Stimulated activated CD4-positive, alpha-beta T cell treated with anti-CD3 and anti-CD28 coated beads, Interleukin-12 subunit alpha, Interleukin-12 subunit beta, amount 100 ng/mL, for 4 hours (primary cell): Measurements from ENCODE around the gene SSBP3.

Experiments
- DNase-seq: peaks from one replicate; pipeline ENCODE4 v3.0.0-alpha.2; 2020

The SSBP3 gene

DNA sequence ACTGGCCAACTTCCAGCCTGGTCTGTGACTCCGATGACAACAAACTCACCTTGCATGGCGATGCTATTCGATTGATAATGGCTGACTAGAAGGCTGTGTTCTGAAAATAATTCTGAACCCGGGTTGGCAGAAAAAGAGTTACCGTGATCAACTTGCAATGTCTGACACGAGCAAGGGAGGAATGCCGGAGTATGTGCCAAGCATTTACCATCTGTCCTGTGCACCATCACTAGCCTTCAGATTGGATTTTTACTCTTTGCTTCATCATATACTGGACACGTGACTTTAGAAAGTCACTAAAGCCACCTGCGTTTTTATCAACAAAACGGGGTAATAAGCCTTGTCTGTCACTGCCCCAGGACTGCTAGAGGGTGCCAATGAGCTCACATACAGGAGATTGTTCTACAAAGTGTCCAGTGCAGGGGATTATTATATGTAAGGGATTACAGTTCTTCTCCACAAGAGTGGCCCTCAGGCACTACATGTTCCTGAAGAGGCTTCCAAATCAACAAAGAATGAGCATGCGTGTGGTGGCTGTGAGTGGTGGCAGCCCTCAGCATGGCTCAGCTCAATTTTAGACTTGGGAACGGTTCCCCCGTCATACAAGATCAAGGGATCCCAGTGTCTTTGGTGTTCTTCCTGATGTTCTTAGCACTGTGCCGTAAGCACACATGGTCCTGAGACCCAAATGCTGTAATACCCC is 35.8 kb downstream of the SSBP3 start:
- DNase-seq = no peak

DNA sequence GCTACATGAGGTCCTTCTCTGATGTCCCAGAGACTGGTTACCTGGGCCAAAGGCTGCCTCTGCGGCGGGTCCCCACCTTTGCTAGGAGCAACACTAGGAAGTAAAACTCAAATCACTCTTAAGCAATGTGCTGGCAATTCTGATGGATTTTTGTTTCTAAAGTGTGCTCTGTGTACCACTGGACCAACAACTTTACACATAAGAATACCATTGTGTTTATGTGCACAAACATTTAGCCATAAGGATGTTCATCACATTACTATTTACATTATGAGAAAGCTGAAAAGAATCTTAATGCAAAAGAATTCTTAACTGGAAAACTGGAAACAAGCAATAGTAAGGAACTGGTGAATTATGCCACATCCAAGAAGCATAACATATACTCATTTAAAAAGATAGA is 38.6 kb downstream of the SSBP3 start:
- no peak for DNase-seq

DNA sequence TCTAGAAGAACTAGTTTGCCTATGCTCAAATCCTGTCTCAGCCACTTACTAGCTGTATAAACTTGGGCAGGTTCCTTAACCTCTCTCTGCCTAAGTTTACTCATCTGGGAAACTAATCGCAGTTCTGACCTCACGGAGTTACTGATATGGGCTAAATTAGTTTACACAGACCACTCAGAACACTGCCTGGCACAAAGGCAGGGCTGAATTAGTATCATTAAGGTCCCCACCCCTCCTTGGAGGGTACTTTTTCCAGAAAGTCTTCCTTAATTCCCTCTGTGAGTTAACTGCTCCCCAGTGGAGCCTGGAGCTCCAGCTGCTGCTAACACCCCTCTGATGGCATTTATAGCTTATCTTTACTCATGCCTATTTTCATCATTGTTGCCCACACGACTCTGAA is 40.3 kb downstream of the SSBP3 start:
- DNase-seq = no peak

DNA sequence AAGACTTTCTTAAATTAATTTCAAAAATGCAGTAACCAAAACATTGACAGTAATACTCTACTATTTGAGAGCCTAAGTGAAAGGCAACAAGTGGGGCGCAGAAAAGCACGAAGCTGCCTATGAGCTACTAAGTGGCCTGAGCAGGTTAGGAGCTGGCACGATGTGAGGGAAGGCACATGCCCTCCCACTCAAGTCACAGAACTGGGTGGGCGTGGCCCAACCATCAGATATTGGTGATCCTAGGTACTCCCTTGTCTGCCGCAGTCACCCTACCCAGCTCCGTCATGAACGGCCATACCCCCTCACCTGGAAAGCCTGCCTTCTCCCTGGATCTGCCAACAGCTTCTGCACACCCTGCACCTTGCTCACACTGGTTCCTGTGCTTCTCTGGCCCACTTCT is 40.8 kb downstream of the SSBP3 start:
- DNase-seq = no peak

DNA sequence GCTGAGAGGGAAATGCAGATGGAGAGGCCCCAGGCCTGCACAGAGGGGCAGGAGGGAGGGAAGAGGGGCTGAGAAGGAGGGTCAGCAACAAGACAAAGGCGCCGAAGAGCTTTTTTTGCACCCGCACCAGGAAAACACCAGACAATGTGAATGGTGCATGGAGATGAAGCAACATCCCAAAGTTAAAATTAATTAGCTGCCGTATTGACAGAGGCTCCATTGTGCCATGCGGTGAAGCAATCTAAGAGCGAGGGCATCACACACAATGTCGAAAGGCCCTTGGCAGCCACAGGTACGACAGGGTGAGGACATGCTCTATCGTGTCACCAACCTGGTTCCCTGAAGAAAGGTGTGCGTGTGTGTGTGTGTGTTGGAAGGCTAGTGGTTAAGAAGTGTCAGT is 41.2 kb downstream of the SSBP3 start:
- no peak for DNase-seq

DNA sequence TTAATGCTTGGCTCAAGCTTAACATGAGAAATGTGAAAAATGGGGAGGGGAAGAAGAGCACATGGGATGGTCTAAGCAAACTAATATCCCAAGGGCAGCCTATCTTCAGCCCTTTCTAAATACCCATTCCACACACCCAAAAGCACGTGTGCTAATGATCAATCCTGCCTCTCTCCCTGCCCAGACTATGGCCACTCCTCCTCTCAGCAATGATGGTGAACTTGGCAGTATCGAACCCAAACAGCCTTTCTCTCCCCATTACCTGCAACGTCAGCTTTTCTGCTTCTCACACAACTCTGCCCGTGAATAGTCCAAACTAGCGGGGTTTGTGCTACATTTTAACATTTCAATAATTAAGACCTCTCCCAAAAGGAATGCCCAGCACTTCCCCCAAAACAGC is 41.6 kb downstream of the SSBP3 start:
- DNase-seq = no peak

DNA sequence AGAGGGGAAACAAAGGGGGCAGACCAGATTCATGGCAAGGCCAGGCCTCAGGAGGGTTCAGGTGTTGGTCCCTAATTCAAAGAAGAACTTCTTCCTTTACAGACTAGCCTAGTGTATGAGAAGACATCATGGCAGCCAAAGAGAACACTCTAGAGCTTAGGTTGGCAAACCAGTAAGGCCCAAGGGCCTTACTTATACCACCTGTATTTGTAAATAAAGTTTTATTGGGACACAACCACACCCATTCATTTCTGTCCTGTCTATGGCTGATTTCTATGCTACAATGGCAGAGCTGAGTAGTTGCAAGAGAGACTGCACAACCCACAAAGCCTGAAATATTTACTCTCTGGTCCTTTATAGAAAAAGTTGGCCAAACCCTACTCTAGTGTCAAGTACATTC is 42.3 kb downstream of the SSBP3 start:
- DNase-seq = no peak

DNA sequence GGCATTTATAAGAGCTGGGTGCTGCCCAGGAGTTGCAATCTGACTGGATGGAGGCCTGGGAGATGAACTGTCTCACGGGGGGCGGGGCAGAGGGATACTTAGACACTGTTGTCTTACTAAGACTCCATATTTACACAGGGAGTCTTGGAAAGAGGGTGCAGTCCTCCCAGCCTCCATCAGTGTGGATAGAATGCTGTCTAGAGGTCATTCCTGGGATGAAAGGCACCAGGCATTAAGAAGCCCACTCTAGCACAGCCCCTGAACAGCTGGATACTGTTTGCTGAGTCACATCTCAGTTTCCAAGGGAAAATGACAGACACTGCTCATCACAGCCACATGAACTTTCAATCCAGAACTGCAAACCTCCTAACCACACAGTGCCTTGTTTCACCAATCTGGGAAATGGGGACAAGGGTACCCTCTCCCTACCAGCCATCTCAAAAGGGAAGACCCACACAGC is 43.3 kb downstream of the SSBP3 start:
- no peak for DNase-seq

DNA sequence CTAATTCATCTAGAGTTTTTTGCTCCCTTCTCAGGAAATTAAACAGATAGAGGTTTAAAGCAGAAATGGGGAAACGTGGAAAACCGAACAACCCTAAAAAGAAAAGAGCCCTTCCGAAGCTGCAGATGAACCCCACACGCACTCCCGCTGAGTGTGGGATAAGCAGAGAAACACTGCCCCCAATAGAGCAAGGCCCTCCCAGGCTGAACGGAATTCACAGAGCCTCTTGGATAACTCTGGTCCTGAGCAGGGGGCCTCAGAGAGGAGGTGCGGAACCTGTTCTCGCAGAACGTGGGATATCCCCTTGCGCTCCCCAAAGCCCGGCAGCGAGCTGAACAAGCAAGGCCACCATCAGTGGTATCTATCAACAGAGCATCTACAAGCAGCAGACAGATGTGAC is 44.9 kb downstream of the SSBP3 start:
- no peak for DNase-seq

DNA sequence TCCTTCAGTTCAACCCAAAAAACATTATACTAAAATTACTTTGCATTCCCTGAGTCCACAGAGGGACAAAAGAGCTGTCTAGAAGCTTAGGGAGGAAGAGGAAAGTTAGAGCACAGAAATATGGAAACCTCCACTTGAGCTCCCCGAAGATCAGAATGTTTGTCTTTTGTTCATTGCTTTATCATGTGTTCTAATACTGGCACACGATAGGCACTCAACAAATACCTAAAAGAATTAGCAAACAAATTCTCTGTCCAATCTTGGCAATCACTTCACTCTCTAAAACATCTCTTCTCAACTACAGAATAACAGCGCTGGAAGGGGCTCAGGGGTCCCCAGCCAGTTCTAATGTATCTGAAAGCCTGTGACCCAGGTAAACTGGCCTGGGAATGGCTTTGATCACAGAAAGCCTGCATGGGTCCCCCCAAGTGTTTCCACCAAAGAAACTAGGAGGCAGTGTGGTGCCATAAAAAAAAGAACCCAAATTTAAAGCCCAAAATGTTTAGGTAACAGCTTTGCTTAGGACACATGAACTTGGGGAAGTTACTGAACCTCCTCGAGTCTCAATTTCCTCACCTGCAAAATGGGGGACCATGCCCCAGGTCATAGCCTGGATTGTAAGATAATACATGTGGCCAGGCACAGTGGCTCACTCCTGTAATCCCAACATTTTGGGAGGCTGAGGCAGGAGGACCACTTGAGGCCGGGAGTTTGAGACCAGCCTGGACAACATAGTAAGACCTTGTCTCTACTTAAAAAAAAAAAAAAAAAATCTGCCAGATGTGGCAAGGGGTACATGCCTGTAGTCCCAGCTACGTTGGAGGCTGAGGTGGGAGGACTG is 45.8 kb downstream of the SSBP3 start:
- no peak for DNase-seq

DNA sequence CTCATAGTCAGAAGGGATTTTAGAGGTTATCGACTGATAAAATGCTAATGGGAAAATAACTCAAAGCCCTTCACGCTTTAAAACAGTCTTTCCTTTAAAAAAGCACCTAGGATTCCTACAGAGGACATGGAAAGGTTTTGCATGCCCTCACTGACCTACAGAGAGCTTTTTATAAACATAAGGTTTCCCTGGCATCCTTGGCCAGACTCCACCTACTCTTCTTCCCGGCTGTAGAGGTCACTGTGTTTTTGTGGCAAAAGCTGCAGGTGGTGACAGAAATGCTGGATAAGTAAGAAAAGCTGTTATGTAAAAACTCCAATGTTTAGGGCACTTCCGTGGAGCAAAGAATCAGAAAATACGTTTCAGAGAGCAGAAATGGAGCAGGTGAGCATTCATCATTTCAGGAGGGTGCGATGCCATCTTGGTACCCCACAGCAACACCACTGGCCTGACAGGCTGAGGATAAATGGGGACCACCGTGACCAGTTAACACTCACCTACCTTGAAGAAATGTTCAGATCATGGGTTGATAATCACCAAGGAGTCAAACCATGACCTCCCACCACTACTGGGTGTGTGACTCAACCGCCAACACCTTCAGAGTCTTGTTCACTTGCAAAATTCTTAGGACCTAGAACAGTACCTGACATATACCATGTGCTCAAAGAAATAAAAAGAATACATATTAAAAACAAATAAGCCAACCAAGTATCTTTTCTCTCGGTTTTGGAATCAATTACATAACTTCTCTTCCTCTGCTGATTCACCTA is 46.6 kb downstream of the SSBP3 start:
- DNase-seq = no peak

DNA sequence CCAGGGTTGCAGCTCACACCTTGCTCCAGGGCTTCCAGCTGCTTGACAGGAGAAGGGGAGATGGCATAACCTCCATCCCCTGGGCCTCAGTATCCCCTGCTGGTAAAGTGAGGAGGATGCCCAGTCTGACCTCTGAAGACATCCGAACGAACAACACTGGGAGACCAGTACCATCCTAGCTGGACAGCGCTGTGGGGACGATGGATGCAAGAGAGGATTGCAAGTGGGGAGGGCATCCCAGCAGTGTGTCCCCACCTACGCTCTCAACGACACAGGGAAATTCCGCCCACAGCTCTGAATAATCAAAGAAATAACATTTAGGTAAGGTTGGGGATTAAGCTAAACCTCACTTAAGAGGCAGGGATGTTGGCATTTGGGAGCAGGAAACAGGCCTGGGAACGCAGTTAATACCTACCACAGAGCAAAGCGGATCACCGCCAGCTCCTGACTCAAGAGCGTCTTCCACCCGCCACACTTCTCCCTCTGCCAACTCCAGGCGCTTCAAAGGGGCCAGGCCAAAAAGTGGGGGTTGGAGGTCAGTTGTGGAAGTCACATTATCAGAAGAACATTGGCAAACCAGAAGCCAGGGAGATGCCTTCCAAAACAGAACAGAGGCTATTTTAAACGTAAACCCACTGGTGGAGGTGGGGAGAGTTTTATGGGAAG is 47.6 kb downstream of the SSBP3 start:
- DNase-seq = no peak

DNA sequence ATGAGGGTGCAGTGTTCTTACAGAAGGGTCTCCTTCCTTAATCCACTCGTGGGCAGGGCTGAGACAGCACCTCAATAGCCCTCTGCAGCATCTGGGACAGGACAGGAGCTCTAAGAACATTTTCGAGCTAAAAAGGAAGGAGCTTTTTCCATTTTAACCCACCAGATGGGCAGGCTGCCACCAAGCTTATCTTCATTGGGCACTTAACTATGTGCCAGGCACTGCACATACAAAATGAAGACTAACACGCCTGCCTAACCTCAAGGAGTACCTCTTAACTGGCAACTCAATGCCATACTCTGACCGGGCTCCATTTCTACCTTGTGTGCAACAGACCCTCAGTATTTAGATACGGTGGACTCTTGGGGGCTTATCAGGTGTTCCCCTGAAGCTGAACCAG is 48.2 kb downstream of the SSBP3 start:
- no peak for DNase-seq

DNA sequence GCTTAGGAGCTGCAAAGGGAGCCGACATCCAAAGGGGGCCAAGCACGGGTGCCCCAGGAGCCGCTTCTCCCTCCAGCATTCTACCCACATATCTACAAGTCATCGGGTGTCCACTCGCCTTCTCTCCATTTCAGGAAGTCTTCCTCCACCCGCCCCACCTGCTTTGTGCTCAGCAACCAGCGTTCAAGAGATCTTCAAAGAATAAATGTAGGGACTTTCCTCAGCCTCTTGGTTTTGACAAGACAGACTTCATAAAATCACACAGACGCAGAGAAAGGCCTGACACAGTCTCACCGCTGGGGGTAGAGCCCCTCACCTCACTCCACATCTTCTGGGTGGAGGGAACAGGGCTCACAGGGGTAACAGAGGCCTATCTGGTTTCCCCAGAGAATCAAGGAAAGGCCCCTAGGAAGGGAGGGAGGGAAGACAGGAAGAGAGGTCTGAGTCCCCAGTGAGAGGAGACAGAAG is 49.5 kb downstream of the SSBP3 start:
- peak; percentile 22 for DNase-seq

DNA sequence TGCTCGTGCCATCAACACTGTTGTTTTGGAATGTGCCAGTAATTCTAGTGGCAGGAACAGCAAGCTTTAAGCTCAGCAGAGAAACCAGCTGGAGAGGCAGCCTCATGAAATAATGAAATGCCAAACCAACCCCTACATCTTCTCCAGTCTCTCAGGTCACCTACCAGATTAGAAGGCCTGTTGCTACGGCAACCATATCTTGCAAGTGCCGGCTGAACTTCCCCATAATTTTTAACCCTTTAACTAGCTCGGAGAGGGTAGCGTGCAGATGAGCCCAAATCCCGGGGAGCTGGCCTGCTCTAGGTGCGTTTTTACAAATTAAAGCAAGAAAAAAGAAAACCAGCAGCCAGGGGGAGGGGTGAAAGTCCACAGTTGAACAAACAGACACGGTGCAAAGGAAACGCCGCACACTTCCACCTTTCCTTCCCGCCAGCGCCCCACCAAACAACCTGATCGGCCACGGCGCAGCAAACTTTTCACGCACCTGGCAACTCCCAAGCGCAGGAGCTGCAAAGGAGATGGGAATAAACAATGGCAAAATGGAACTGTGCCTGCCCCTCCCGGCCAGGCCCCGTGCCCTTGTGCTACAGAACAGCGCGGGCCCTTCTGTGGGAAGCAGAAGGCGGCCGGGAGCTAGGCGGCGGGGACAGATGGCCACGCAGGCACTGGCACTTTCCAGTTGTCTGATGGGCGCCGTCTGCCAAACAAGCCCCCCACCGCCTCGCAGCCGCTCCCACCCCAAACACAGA is 50.1 kb downstream of the SSBP3 start:
- no peak for DNase-seq

DNA sequence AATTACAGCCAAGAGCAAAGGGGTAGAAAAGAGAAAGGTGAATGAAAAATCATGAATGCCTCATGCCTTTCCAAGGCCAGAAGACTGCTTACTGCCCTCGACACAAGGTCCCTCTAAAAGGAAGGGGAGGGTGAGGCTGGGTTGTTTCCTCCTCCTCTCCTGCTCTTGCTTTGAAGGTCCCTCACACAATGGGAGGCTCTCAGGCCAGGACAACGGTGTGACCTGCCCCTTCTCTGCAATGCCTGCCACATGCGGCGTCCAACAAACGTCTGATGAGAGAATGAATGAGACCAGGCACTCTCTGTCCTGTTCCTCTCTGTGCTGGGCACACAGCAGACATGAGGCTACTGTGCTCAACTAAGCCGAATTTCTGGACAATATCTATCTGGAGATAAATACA is 51.3 kb downstream of the SSBP3 start:
- no peak for DNase-seq

DNA sequence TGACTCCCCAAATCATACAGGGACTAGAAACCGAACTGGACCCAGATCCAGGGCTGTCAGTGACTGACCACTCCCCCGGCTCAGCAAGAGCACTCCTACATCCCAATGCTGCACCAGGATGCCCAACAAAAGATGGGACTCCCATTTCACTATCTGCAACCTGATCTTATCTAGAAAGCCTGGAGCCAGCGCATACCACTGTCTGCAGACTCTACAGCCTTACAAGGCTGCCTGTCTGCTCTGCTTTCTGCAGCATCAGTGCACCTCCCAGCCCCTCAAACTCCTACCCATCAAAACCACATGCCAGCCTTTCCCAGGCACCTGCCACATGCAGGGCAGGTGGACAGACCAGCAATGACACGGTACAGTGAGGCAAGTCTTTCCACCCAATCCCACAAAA is 52.2 kb downstream of the SSBP3 start:
- no peak for DNase-seq

DNA sequence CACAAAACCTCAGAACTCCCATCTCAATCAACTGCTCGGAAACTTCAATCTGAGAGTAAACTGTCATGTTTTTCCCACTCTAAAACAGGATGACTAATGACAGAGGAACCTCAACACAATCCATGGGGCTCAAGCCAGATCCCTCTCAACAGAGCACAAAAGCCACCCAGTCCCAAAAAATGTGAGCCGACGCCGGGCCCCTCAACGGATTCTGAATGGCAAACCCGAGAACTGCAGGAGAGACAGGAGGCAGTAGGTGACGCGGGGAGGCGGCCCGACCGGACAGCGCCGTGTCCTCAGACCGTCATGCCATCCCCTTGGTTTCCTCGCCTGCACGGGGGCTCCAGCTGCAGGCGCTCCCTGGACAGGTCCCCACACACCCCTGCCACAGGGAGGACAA is 53.4 kb downstream of the SSBP3 start:
- no peak for DNase-seq

DNA sequence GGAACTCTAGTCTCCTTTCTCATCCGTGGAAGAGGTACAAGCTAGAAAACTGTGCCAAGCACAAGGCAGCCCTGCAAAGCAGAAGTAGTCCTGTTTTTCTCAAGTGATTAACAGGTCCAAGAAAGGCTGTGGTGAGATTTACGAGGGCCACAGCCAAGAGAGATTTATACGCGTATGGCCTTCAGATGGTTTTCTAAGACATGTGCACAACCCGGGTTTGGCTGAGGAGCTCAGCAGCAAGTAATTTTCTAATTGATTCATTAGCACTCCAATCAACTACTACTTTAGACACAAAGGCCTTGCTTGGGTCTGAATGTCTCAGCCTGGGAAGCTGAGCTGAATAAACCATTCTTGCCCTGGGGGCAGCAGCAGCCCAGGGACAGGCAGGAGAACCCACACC is 55.8 kb downstream of the SSBP3 start:
- DNase-seq = no peak

DNA sequence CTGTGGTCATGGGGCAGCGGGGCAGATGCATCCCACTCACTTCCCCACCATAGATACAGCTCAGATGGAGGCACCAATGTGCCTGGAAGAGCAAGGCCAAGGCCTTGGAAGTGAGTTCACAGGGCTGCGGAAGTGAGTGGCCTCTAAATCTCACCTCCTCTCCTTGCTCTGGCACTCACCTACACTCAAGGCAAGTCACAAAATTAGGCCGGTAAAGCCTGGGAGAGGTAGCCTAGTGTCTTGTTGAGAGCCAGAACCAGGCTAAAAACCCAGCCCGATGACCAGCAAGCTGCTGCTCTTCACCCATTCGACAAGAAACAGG is 57.5 kb downstream of the SSBP3 start:
- no peak for DNase-seq

DNA sequence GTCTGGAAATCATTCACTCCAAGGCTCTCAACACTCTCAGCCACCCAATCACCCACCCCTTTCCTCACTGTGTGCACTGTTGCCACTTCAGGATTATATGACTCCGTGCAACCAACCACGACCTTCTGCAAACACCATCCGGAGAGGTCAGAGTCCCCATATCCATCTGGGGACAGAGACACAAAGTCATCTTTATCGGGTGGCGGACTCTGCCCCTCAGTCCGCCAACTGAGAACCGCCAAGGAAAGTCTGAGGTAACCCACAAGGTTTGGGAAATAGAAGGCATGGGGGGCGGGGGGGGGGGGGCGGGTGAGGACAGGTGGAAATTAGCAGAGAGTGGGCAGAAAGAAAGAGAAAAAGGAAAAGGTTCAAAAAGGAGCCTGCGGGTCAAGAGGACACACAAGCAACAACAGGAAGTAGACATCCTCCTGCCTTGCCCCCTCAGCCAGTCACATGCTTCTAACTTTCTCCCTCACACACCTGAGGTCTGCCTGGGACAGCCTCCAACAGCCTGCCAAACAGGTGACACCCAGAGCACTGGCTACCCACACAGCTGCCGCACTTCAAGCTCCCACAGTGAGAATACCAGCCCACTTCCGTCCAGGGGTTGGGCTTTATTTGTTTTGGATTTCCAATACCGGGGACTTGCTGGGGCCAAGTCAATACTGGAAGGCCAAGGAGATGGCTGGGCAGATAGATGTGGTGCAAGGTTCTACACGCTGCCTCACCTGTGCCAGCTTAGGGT is 58.1 kb downstream of the SSBP3 start:
- no peak for DNase-seq
